22Rv1 (cell line): ENCODE results near the gene PLD6.
"Not testable (repeated sequence)": the region's sequence is repeated elsewhere in the genome, so short reads cannot be mapped to it uniquely, and the experiment has no call there.

ENCODE experiments used
- CTCF ChIP-seq: fragments of 450-650 bp; IDR thresholded peaks from 2 replicates; pipeline ENCODE4 v1.5.1; 2017; ENCODE audit warnings: mild to moderate bottlenecking
- ZFX ChIP-seq: fragments of 450-650 bp; IDR thresholded peaks from 2 replicates; pipeline ENCODE4 v1.6.1; 2017; ENCODE audit warnings: antibody characterized with exemption, borderline replicate concordance

- TF ChIP-seq CTCF, ZFX: not testable (repeated sequence)
Observed at GRCh38 chr17:17158506-17158905, 47.6 kb downstream of the PLD6 start.
